Neural crest cell (in vitro differentiated cells): Measurements from ENCODE around the gene ZC3H13. TPM values are rescaled to one million over a fixed set of nuclear protein-coding genes. Genes with fewer than 3 reads are reported as not detected.
"Not testable (repeated sequence)": the region's sequence is repeated elsewhere in the genome, so short reads cannot be mapped to it uniquely, and the experiment has no call there.

ENCODE experiments used
- DNase-seq: peaks from one replicate; pipeline ENCODE4 v3.0.0; 2021; ENCODE audit warnings: low read depth, mixed read lengths, low spot score
- H3K27ac Mint-ChIP-seq: one replicate; pipeline ENCODE4 v1.8.0; 2021; ENCODE audit warnings: mild to moderate bottlenecking, mixed read lengths; ENCODE audit not compliant: unreplicated experiment
- H3K27me3 Mint-ChIP-seq: 2 replicates; pipeline ENCODE4 v1.8.0; 2021; ENCODE audit warnings: low read depth, mild to moderate bottlenecking, mixed read lengths
- H3K36me3 Mint-ChIP-seq: 2 replicates; pipeline ENCODE4 v1.8.0; 2021; ENCODE audit warnings: low read depth, mild to moderate bottlenecking, mixed read lengths
- H3K4me1 Mint-ChIP-seq: 2 replicates; pipeline ENCODE4 v1.8.0; 2021; ENCODE audit warnings: mixed read lengths
- H3K4me3 Mint-ChIP-seq: one replicate; pipeline ENCODE4 v1.8.0; 2021; ENCODE audit warnings: mild to moderate bottlenecking, mixed read lengths
- H3K9me3 Mint-ChIP-seq: 2 replicates; pipeline ENCODE4 v1.8.0; 2021; ENCODE audit warnings: mixed read lengths
- total RNA-seq: library from RNA; stranded (reverse); gene quantifications from 2 replicates; pipeline ENCODE4 v1.2.1, GENCODE V29; 2021
- TF ChIP-seq, protein P1 (sequence below): fragments of 200-600 bp; sonication (generic); conservative IDR thresholded peaks from 2 replicates; pipeline ENCODE4 v1.5.0; 2021; ENCODE audit warnings: antibody characterized with exemption, mild to moderate bottlenecking

ZC3H13 gene
- total RNA-seq, 1 donor from 2014 or later, result 103 TPM

DNA sequence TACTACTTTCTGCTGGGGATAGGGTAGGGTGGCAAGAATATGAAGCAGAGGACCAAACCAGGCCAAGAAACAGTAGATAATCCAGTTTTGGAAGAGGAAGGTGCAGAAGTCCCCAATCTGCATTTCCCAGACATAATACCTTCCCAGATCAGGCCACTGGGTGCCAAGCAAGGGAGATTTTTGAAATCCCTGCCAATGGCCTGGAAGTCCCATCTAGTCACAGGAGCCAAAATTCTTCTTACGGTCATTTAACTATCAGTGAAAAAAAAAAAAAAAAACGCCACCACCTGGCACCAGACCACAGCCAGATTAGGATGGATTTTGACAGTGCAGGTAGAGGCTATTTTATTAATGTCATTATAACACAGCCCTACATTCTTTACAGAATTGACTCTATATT, 57.8 kb downstream of the ZC3H13 start:
- Mint-ChIP-seq H3K36me3 (peaks cover 12% of the 10 kb centered on the region), H3K9me3 (no peaks in the 10 kb centered on the region), H3K4me1 (peaks cover 9% of the 10 kb centered on the region), H3K27me3 (no peaks in the 10 kb centered on the region), H3K4me3 (no peak overlapping the region), H3K27ac (peak overlapping the region; percentile 37)
- TF ChIP-seq, protein P1, sequence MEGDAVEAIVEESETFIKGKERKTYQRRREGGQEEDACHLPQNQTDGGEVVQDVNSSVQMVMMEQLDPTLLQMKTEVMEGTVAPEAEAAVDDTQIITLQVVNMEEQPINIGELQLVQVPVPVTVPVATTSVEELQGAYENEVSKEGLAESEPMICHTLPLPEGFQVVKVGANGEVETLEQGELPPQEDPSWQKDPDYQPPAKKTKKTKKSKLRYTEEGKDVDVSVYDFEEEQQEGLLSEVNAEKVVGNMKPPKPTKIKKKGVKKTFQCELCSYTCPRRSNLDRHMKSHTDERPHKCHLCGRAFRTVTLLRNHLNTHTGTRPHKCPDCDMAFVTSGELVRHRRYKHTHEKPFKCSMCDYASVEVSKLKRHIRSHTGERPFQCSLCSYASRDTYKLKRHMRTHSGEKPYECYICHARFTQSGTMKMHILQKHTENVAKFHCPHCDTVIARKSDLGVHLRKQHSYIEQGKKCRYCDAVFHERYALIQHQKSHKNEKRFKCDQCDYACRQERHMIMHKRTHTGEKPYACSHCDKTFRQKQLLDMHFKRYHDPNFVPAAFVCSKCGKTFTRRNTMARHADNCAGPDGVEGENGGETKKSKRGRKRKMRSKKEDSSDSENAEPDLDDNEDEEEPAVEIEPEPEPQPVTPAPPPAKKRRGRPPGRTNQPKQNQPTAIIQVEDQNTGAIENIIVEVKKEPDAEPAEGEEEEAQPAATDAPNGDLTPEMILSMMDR, result no peak
- no peak for DNase-seq

DNA sequence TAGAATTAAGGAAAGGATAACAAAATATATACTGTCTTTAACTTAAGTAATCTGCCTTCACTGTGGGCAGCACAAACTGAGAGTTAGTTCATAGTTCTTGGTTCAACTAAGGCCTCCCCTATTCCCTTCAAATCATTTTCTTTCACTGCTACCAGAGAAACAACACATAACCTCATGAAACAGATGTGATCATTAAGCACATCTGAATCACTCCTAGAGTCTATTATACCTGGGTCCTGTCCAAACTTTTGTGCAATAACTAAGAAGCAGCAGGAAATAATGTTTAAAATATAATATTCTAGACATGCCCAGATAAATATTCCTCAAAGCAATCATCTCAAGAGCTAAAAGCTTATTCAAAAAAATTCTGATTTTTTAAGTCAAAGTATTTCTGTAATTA, 62.9 kb downstream of the ZC3H13 start:
- Mint-ChIP-seq H3K9me3 (no peaks in the 10 kb centered on the region), H3K4me3 (no peak overlapping the region), H3K27me3 (no peaks in the 10 kb centered on the region), H3K27ac (no peak overlapping the region), H3K4me1 (peaks cover 9% of the 10 kb centered on the region), H3K36me3 (peaks cover 39% of the 10 kb centered on the region)
- TF ChIP-seq, protein P1, result no peak
- no peak for DNase-seq

DNA sequence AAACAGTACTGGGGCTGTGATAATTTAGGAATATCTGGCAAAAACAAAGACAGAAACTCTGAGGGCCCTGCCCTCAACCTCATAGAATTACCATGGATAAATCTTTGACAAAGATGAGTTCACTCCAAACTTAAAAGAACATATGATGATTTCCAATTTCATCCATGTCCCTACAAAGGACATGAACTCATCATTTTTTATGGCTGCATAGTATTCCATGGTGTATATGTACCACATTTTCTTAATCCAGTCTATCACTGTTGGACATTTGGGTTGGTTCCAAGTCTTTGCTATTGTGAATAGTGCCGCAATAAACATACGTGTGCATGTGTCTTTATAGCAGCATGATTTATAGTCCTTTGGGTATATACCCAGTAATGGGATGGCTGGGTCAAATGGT, 71.4 kb downstream of the ZC3H13 start:
- peaks cover 48% of the 10 kb centered on the region for H3K36me3 Mint-ChIP-seq
- H3K4me1 Mint-ChIP-seq, H3K27me3 Mint-ChIP-seq, H3K9me3 Mint-ChIP-seq, DNase-seq, H3K4me3 Mint-ChIP-seq, H3K27ac Mint-ChIP-seq: not testable (repeated sequence)

DNA sequence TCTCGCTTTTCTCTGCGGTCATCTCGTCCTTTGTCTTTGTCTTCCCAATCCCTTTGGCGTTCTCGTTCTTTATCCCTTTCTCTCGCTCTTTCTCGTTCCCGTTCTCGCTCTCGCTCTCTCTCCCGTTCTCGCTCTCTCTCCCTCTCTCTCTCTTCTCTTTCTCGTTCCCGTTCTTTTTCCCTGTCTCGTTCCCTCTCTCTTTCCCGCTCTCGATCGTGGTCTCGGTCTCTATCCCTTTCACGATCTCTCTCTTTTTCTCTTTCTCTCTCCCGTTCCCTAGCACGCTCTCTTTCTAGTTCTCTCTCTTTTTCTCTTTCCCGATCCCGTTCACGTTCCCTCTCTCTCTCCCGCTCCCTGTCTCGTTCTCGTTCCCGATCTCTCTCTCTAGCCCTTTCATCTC, 77.2 kb downstream of the ZC3H13 start:
- TF ChIP-seq, protein P1, result no peak
- Mint-ChIP-seq H3K4me1 (peaks cover 13% of the 10 kb centered on the region), H3K27ac (no peak overlapping the region), H3K4me3 (no peak overlapping the region), H3K27me3 (no peaks in the 10 kb centered on the region), H3K9me3 (peaks cover 2% of the 10 kb centered on the region), H3K36me3 (peaks cover 43% of the 10 kb centered on the region)
- no peak for DNase-seq

DNA sequence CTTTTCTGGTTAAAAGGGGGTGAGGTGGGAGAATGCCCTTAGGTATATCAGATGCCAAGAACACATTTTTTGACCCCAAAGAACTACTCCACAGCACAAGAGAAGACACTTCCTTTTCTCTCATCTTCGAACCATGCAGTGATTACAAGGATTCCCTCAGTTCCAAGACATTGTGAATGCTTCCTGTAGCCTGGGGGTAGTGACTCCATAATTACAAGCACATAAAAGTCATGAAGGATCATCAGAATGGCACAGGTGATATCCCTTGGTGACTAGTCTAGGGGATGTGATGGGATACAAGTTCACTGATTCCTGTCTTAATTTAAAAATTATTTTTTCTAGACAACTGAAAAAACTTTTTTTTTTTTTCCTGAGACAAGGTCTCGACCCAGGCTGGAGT, 78.0 kb downstream of the ZC3H13 start:
- H3K36me3 Mint-ChIP-seq, result peaks cover 47% of the 10 kb centered on the region
- TF ChIP-seq, protein P1, result no peak
- H3K4me3 Mint-ChIP-seq, result no peak overlapping the region
- no peak overlapping the region for H3K27ac Mint-ChIP-seq
- no peaks in the 10 kb centered on the region for H3K27me3 Mint-ChIP-seq
- peaks cover 2% of the 10 kb centered on the region for H3K9me3 Mint-ChIP-seq
- H3K4me1 Mint-ChIP-seq, result peaks cover 13% of the 10 kb centered on the region
- DNase-seq, result no peak

DNA sequence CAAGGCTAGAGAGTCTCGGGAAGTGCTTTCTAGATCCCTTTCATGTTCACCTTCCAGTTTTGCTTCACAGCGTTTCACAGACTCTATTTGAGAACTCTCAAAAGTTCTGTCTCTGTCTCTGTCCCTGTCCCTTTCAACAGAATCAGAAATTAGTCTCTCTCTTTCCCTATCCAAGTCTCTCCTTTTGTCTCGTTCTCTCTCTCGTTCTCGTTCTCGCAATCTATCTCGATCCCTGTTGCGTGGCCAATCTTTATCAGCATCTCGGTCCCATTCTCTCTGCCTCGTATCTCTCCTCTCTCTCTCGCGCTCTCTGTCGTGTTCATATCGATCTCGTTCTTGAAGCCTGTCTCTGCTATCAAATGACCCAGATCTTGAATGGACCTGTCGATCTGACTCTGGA, 85.0 kb downstream of the ZC3H13 start:
- TF ChIP-seq, protein P1, result no peak
- no peak overlapping the region for H3K27ac Mint-ChIP-seq
- no peak for DNase-seq
- no peaks in the 10 kb centered on the region for H3K27me3 Mint-ChIP-seq
- no peaks in the 10 kb centered on the region for H3K9me3 Mint-ChIP-seq
- H3K4me3 Mint-ChIP-seq, result no peak overlapping the region
- peaks cover 1% of the 10 kb centered on the region for H3K4me1 Mint-ChIP-seq
- H3K36me3 Mint-ChIP-seq, result peaks cover 37% of the 10 kb centered on the region
